ENCODE data around the gene TNNI3.
"Not testable (repeated sequence)": the region's sequence is repeated elsewhere in the genome, so short reads cannot be mapped to it uniquely, and the experiment has no call there.

- TF ChIP-seq EZH2 (IDR thresholded peaks at IDR 0.05; ENCODE audit: borderline replicate concordance, low read depth, low read length, severe bottlenecking); CTCF (IDR thresholded peaks at IDR 0.05; ENCODE audit: extremely low read depth in 1 of 2, insufficient read depth in 1 of 2, low read depth in 1 of 2, low read length in 2 of 2); POLR2AphosphoS5 (IDR thresholded peaks at IDR 0.05; ENCODE audit: insufficient read depth, low read depth, low read length); MAX (IDR thresholded peaks at IDR 0.05; ENCODE audit: insufficient read depth, insufficient read length); POLR2A (IDR thresholded peaks at IDR 0.05; ENCODE audit: low read depth, low read length); MYC (IDR thresholded peaks at IDR 0.05; ENCODE audit: low read depth, low read length); JUN (IDR thresholded peaks at IDR 0.05; ENCODE audit: borderline replicate concordance, insufficient read depth, insufficient read length, low read depth); FOS (IDR thresholded peaks at IDR 0.05; ENCODE audit: borderline replicate concordance, insufficient read depth, low read length): not testable (repeated sequence)
Measured at GRCh38 chr19:55107252-55107651, 50.3 kb downstream of the TNNI3 start.
